ENCODE data around the gene FBXO48. TPM values are rescaled to one million over a fixed set of nuclear protein-coding genes. Genes with fewer than 3 reads are reported as not detected.

The FBXO48 gene
- total RNA-seq, 2 experiments from 2014 or later, result 0.44 to 0.50 TPM

- no peak for ATAC-seq (ENCODE audit: poor library complexity)
- Histone ChIP-seq H3K9me3 (ENCODE audit: control insufficient read depth in 1 of 2, insufficient read depth in 1 of 2, low read length in 2 of 2) (no peaks in the 10 kb centered on the region), H3K4me3 (ENCODE audit: low read length) (no peak overlapping the region), H3K27ac (ENCODE audit: low read depth in 1 of 2, low read length in 2 of 2) (peak overlapping the region in 1 of 2 donors; percentile 92), H3K36me3 (ENCODE audit: insufficient read depth, low read length) (no peaks in the 10 kb centered on the region), H3K27me3 (ENCODE audit: control insufficient read depth in 1 of 2, insufficient read depth in 2 of 2, low read length in 2 of 2) (no peaks in the 10 kb centered on the region), H3K4me1 (ENCODE audit: insufficient read depth, low read length) (peaks cover 24% of the 10 kb centered on the region)
- Mint-ChIP-seq H3K9me3 (no peaks in the 10 kb centered on the region), H3K36me3 (ENCODE audit: low read depth) (peaks cover 8% of the 10 kb centered on the region), H3K4me3 (peak overlapping the region; percentile 95), H3K4me1 (ENCODE audit: low read depth) (peaks cover 44% of the 10 kb centered on the region), H3K27ac (peak overlapping the region; percentile 89), H3K27me3 (no peaks in the 10 kb centered on the region)
- ChIA-PET POLR2A (interaction anchor here (1.0 to 3.9 kb wide), 10 partner anchors 12 to 460 kb away, joined by 3 to 34 read pairs (median 7); partner anchors contain the start of genes ARHGAP25 and PNO1), CTCF (interaction anchor here (0.7 to 4.6 kb wide), 7 partner anchors 22 to 461 kb away, joined by 3 to 50 read pairs (median 7); no protein-coding TSS in a partner anchor)
- peak in 9 of 14 experiments; percentile 12 to 80 (median 36) for DNase-seq
- TF ChIP-seq CTCF (IDR thresholded peaks at IDR 0.05), result no peak
- intact Hi-C loops (cut with DNase I, micrococcal nuclease), result loop anchor here (5.0 kb wide), 4 partner anchors 52 to 287 kb away; no protein-coding TSS in a partner anchor
Observed at GRCh38 chr2:68465081-68465916, 1.8 kb downstream of the FBXO48 start.

GRCh38 chr2:68464651-68465050 lies 2.4 kb downstream of the FBXO48 start:
- Histone ChIP-seq H3K36me3 (ENCODE audit: insufficient read depth, low read length) (no peaks in the 10 kb centered on the region), H3K27me3 (ENCODE audit: control insufficient read depth in 1 of 2, insufficient read depth in 2 of 2, low read length in 2 of 2) (no peaks in the 10 kb centered on the region), H3K4me3 (ENCODE audit: low read length) (no peak overlapping the region), H3K9me3 (ENCODE audit: control insufficient read depth in 1 of 2, insufficient read depth in 1 of 2, low read length in 2 of 2) (no peaks in the 10 kb centered on the region), H3K4me1 (ENCODE audit: insufficient read depth, low read length) (peaks cover 24% of the 10 kb centered on the region), H3K27ac (ENCODE audit: low read depth in 1 of 2, low read length in 2 of 2) (no peak overlapping the region)
- TF ChIP-seq CTCF (IDR thresholded peaks at IDR 0.05), result no peak
- DNase-seq (no peak), ATAC-seq (ENCODE audit: poor library complexity) (no peak)
- ChIA-PET CTCF (interaction anchor here (0.7 to 4.6 kb wide), 8 partner anchors 11 to 461 kb away, joined by 3 to 50 read pairs (median 10); no protein-coding TSS in a partner anchor), POLR2A (interaction anchor here (1.1 to 3.3 kb wide), 3 partner anchors 23 to 460 kb away, joined by 4 to 12 read pairs (median 9); no protein-coding TSS in a partner anchor)
- Mint-ChIP-seq H3K4me3 (peak overlapping the region; percentile 72), H3K36me3 (ENCODE audit: low read depth) (peaks cover 8% of the 10 kb centered on the region), H3K4me1 (ENCODE audit: low read depth) (peaks cover 44% of the 10 kb centered on the region), H3K27me3 (no peaks in the 10 kb centered on the region), H3K9me3 (no peaks in the 10 kb centered on the region), H3K27ac (peak overlapping the region; percentile 89)
- intact Hi-C loops (cut with DNase I, micrococcal nuclease), result loop anchor here (5.0 kb wide), 7 partner anchors 53 to 843 kb away; no protein-coding TSS in a partner anchor

GRCh38 chr2:68463287-68463877 lies 3.7 kb downstream of the FBXO48 start:
- DNase-seq (peak in 3 of 14 experiments; percentile 76 to 82 (median 80)), ATAC-seq (ENCODE audit: poor library complexity) (no peak)
- intact Hi-C loops (cut with DNase I, micrococcal nuclease), result loop anchor here (1.0 to 5.0 kb wide), 10 partner anchors 132 to 844 kb away; no protein-coding TSS in a partner anchor
- Mint-ChIP-seq H3K9me3 (no peaks in the 10 kb centered on the region), H3K36me3 (ENCODE audit: low read depth) (peaks cover 8% of the 10 kb centered on the region), H3K4me1 (ENCODE audit: low read depth) (peaks cover 34% of the 10 kb centered on the region), H3K27me3 (no peaks in the 10 kb centered on the region), H3K27ac (no peak overlapping the region), H3K4me3 (no peak overlapping the region)
- peak; percentile 85 for TF ChIP-seq CTCF (IDR thresholded peaks at IDR 0.05)
- H3K27me3 ChIP-seq (ENCODE audit: control insufficient read depth in 1 of 2, insufficient read depth in 2 of 2, low read length in 2 of 2), result no peaks in the 10 kb centered on the region
- no peak overlapping the region for H3K4me3 ChIP-seq (ENCODE audit: low read length)
- CTCF ChIA-PET, result interaction anchor here (0.6 to 4.6 kb wide), 32 partner anchors 10 to 1841 kb away, joined by 3 to 50 read pairs (median 4); partner anchors contain the start of gene ARHGAP25
- no peaks in the 10 kb centered on the region for H3K36me3 ChIP-seq (ENCODE audit: insufficient read depth, low read length)
- no peak overlapping the region for H3K27ac ChIP-seq (ENCODE audit: low read depth in 1 of 2, low read length in 2 of 2)
- peaks cover 24% of the 10 kb centered on the region for H3K4me1 ChIP-seq (ENCODE audit: insufficient read depth, low read length)
- POLR2A ChIA-PET, result interaction anchor here (0.9 to 3.3 kb wide), 10 partner anchors 10 to 843 kb away, joined by 3 to 12 read pairs (median 4); partner anchors contain the start of gene PPP3R1
- no peaks in the 10 kb centered on the region for H3K9me3 ChIP-seq (ENCODE audit: control insufficient read depth in 1 of 2, insufficient read depth in 1 of 2, low read length in 2 of 2)

Data from CD4-positive, alpha-beta T cell (primary cell).